ENCODE measurements around the gene STARD8. TPM values are rescaled to one million over a fixed set of nuclear protein-coding genes. Genes with fewer than 3 reads are reported as not detected.

Gene STARD8
- total and polyA plus RNA-seq, 4 donors: 1.8 to 10.7 (median 8.3) TPM

- 88% methylated on average over 13 of the region's 13 CpGs for WGBS
- H3K4me1 ChIP-seq (ENCODE audit: control insufficient read depth in 4 of 4, insufficient read depth in 4 of 4, low read length in 3 of 4): no peaks in the 10 kb centered on the region
- no peaks in the 10 kb centered on the region for H3K27me3 ChIP-seq (ENCODE audit: control insufficient read depth in 4 of 4, insufficient read depth in 4 of 4, low read length in 3 of 4)
- peaks cover 5 to 77% (median 17%) of the 10 kb centered on the region in 4 donors for H3K36me3 ChIP-seq (ENCODE audit: control insufficient read depth in 4 of 4, insufficient read depth in 3 of 4, low read depth in 1 of 4, low read length in 3 of 4)
- TF ChIP-seq NR2F2 (IDR thresholded peaks at IDR 0.05): no peak
- TF ChIP-seq, protein P1, sequence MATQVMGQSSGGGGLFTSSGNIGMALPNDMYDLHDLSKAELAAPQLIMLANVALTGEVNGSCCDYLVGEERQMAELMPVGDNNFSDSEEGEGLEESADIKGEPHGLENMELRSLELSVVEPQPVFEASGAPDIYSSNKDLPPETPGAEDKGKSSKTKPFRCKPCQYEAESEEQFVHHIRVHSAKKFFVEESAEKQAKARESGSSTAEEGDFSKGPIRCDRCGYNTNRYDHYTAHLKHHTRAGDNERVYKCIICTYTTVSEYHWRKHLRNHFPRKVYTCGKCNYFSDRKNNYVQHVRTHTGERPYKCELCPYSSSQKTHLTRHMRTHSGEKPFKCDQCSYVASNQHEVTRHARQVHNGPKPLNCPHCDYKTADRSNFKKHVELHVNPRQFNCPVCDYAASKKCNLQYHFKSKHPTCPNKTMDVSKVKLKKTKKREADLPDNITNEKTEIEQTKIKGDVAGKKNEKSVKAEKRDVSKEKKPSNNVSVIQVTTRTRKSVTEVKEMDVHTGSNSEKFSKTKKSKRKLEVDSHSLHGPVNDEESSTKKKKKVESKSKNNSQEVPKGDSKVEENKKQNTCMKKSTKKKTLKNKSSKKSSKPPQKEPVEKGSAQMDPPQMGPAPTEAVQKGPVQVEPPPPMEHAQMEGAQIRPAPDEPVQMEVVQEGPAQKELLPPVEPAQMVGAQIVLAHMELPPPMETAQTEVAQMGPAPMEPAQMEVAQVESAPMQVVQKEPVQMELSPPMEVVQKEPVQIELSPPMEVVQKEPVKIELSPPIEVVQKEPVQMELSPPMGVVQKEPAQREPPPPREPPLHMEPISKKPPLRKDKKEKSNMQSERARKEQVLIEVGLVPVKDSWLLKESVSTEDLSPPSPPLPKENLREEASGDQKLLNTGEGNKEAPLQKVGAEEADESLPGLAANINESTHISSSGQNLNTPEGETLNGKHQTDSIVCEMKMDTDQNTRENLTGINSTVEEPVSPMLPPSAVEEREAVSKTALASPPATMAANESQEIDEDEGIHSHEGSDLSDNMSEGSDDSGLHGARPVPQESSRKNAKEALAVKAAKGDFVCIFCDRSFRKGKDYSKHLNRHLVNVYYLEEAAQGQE (IDR thresholded peaks at IDR 0.05): no peak
- no peak for TF ChIP-seq EGR1 (IDR thresholded peaks at IDR 0.05; ENCODE audit: low read depth in 2 of 2)
- TF ChIP-seq RAD21 (IDR thresholded peaks at IDR 0.05): no peak
- TF ChIP-seq HNF4G (IDR thresholded peaks at IDR 0.05): no peak
- TF ChIP-seq TAF1 (conservative IDR thresholded peaks at IDR 0.05): no peak
- TF ChIP-seq HNF4A (conservative IDR thresholded peaks at IDR 0.05): no peak
- TF ChIP-seq FOXA1 (IDR thresholded peaks at IDR 0.05): no peak
- no peak overlapping the region for H3K4me3 ChIP-seq (ENCODE audit: low read depth in 1 of 3, low read length in 3 of 3)
- no peak for DNase-seq (ENCODE audit: low spot score)
- H3K27ac ChIP-seq (ENCODE audit: low read depth in 1 of 2, low read length in 2 of 2): no peak overlapping the region
- H3K9ac ChIP-seq (ENCODE audit: low read depth in 1 of 2, low read length in 2 of 2): no peak overlapping the region
- no peaks in the 10 kb centered on the region for H3K9me3 ChIP-seq (ENCODE audit: control insufficient read depth in 4 of 4, low read length in 3 of 4)
Measured at GRCh38 chrX:68717196-68717595, 69.7 kb downstream of the STARD8 start.

GRCh38 chrX:68717663-68718442 is 70.4 kb downstream of the STARD8 start:
- H3K9me3 ChIP-seq (ENCODE audit: control insufficient read depth in 4 of 4, low read length in 3 of 4): no peaks in the 10 kb centered on the region
- TF ChIP-seq TAF1 (conservative IDR thresholded peaks at IDR 0.05) (no peak), FOXA2 (IDR thresholded peaks at IDR 0.05) (no peak), SP1 (IDR thresholded peaks at IDR 0.05) (no peak)
- no peak overlapping the region for H3K4me3 ChIP-seq (ENCODE audit: low read depth in 1 of 3, low read length in 3 of 3)
- 92% methylated on average over 24 of the region's 24 CpGs for WGBS
- no peak overlapping the region for H3K9ac ChIP-seq (ENCODE audit: low read depth in 1 of 2, low read length in 2 of 2)
- peaks cover 5 to 83% (median 19%) of the 10 kb centered on the region in 4 donors for H3K36me3 ChIP-seq (ENCODE audit: control insufficient read depth in 4 of 4, insufficient read depth in 3 of 4, low read depth in 1 of 4, low read length in 3 of 4)
- no peak for DNase-seq (ENCODE audit: low spot score)
- no peaks in the 10 kb centered on the region for H3K4me1 ChIP-seq (ENCODE audit: control insufficient read depth in 4 of 4, insufficient read depth in 4 of 4, low read length in 3 of 4)
- H3K27me3 ChIP-seq (ENCODE audit: control insufficient read depth in 4 of 4, insufficient read depth in 4 of 4, low read length in 3 of 4): no peaks in the 10 kb centered on the region
- H3K27ac ChIP-seq (ENCODE audit: low read depth in 1 of 2, low read length in 2 of 2): no peak overlapping the region

GRCh38 chrX:68718443-68718820 is 71.0 kb downstream of the STARD8 start:
- peaks cover 5 to 84% (median 19%) of the 10 kb centered on the region in 4 donors for H3K36me3 ChIP-seq (ENCODE audit: control insufficient read depth in 4 of 4, insufficient read depth in 3 of 4, low read depth in 1 of 4, low read length in 3 of 4)
- DNase-seq (ENCODE audit: low spot score): no peak

More at GRCh38 chrX:68718443-68718820, 71.0 kb downstream of the STARD8 start:
- TF ChIP-seq FOXA2 (IDR thresholded peaks at IDR 0.05) (no peak), SP1 (IDR thresholded peaks at IDR 0.05) (no peak), YY1 (IDR thresholded peaks at IDR 0.05) (no peak), TAF1 (conservative IDR thresholded peaks at IDR 0.05) (no peak), HNF4A (conservative IDR thresholded peaks at IDR 0.05) (no peak), ATF3 (IDR thresholded peaks at IDR 0.05) (no peak)
- TF ChIP-seq, protein P2, sequence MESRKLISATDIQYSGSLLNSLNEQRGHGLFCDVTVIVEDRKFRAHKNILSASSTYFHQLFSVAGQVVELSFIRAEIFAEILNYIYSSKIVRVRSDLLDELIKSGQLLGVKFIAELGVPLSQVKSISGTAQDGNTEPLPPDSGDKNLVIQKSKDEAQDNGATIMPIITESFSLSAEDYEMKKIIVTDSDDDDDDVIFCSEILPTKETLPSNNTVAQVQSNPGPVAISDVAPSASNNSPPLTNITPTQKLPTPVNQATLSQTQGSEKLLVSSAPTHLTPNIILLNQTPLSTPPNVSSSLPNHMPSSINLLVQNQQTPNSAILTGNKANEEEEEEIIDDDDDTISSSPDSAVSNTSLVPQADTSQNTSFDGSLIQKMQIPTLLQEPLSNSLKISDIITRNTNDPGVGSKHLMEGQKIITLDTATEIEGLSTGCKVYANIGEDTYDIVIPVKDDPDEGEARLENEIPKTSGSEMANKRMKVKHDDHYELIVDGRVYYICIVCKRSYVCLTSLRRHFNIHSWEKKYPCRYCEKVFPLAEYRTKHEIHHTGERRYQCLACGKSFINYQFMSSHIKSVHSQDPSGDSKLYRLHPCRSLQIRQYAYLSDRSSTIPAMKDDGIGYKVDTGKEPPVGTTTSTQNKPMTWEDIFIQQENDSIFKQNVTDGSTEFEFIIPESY (IDR thresholded peaks at IDR 0.05): no peak
- TF ChIP-seq, protein P3, sequence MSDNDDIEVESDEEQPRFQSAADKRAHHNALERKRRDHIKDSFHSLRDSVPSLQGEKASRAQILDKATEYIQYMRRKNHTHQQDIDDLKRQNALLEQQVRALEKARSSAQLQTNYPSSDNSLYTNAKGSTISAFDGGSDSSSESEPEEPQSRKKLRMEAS (IDR thresholded peaks at IDR 0.05): no peak
- H3K27ac ChIP-seq (ENCODE audit: low read depth in 1 of 2, low read length in 2 of 2): no peak overlapping the region
- no peak overlapping the region for H3K4me3 ChIP-seq (ENCODE audit: low read depth in 1 of 3, low read length in 3 of 3)
- H3K4me1 ChIP-seq (ENCODE audit: control insufficient read depth in 4 of 4, insufficient read depth in 4 of 4, low read length in 3 of 4): no peaks in the 10 kb centered on the region
- H3K27me3 ChIP-seq (ENCODE audit: control insufficient read depth in 4 of 4, insufficient read depth in 4 of 4, low read length in 3 of 4): no peaks in the 10 kb centered on the region
- no peak overlapping the region for H3K9ac ChIP-seq (ENCODE audit: low read depth in 1 of 2, low read length in 2 of 2)
- H3K9me3 ChIP-seq (ENCODE audit: control insufficient read depth in 4 of 4, low read length in 3 of 4): no peaks in the 10 kb centered on the region
- 94% methylated on average over 10 of the region's 10 CpGs for WGBS

Data from liver (tissue), 9 donors.